NCI-H524 treated with DMSO at 0.1 percent for 48 hours (cell line): ENCODE measurements around the gene SHB.

Source experiments
- DNase-seq: peaks from one replicate; lab custom pipeline; 2025; lab: John Stamatoyannopoulos, UW

Gene SHB

GRCh38 chr9:37951671-37952449 lies 117.2 kb downstream of the SHB start:
- no peak for DNase-seq

GRCh38 chr9:37950561-37950960 lies 118.5 kb downstream of the SHB start:
- DNase-seq = no peak

- no peak for DNase-seq
These were observed 119.5 kb downstream of the SHB start for GRCh38 chr9:37949576-37949975.

DNA sequence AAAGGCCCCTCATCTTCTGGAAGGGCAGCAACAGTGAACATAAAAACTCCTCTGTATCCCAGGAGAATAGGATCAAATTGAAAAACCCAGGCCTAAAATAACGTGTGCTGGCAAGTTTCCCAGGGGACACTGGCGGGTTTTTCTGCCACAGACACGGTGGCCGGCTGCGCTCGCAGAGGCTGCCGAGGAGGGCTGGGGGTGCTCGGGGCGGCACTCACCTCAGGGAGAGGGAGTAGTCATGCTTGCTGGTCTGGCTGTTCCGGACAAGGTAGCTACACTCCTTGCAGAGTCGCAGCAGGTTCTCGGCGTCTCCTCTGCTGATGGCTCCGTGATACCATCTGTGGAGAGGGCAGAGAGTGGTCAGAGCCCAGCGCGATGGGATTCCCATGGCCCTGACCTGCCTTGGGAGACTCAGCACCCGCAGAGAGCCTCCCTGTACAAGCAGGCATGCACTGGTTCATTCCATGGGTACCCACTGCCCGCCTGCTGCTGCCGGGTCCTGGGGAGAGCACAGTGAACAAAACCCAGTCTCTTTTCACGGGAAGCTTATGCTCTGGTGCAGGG lies 120.5 kb downstream of the SHB start:
- DNase-seq = no peak

DNA sequence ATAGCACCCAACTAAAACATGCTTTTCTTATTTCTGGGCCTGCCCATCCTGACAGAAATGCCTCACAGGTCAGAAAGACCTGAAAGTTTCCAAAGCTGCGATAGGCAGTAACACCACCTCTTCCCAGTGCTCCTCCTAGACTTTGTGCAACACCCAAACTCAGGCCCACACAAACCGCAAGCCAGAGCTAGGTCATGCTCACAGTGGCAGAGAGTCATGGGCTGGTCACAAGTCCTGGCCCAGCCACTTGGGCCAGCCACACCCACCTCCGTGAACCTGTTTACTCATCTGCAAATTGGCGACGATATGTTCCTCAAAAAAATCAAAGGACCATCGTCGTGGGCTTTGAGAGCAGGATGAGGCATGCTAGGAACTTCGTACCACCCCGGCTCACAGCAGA lies 121.0 kb downstream of the SHB start:
- DNase-seq = no peak

DNA sequence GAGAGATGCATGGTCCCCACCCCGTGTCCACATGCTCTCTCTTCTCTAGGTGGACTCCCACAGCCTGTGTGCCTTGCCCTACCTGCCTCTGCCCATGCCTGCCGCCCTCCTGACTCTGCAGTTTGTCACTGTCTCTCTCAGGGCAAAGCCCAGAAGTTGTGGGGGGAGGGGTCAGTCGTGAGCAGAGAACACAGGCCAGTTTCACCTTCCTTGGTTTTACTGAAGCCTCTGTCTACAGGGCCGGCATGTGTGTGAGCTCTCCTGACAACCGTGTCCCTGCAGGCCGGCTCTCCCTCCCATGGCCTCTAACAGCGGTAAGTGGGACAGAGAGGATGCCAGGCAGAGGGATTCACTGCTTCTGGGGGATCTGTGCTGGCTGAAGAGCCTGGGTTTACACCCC lies 121.6 kb downstream of the SHB start:
- no peak for DNase-seq

DNA sequence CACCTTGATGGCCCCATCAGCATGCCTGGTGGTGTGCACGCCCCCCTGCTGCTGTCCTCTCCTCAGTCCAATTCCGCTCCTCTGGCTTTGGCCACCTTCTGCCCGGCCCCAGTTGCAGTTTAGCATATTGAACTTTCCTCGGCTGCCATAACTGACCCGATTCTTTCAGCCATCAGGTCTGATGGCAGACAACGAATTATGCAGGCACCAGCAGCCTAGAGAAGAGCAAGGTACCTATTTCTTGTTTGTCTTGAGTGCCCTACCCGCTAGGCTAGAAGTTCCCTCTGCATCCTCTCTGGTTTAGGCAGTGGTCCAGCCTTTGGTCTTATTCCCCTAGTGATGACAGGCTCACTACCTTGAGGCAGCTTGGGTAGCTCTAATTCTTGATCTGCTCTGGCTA lies 122.1 kb downstream of the SHB start:
- DNase-seq = no peak

GRCh38 chr9:37946041-37946440 lies 123.0 kb downstream of the SHB start:
- DNase-seq = no peak

GRCh38 chr9:37944671-37945481 lies 124.2 kb downstream of the SHB start:
- no peak for DNase-seq

DNA sequence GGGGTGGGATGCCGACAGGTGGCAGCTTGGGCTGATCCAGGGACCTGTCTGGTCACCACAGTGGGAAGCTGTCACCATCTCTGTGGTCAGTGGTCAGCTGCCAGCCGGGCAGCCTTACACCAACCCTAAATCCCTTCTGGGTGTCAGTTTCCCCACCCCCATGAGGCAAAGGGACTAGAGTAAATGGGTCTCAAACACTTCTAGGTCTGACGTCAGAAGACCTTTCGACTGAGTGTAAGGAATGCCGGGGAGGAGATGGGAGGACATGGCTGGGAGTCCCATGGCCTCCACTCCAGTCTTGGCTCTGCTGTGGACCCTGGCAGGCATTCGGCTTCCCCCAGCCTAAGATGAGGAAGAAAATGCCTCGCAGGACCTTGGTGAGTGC lies 124.8 kb downstream of the SHB start:
- no peak for DNase-seq

DNA sequence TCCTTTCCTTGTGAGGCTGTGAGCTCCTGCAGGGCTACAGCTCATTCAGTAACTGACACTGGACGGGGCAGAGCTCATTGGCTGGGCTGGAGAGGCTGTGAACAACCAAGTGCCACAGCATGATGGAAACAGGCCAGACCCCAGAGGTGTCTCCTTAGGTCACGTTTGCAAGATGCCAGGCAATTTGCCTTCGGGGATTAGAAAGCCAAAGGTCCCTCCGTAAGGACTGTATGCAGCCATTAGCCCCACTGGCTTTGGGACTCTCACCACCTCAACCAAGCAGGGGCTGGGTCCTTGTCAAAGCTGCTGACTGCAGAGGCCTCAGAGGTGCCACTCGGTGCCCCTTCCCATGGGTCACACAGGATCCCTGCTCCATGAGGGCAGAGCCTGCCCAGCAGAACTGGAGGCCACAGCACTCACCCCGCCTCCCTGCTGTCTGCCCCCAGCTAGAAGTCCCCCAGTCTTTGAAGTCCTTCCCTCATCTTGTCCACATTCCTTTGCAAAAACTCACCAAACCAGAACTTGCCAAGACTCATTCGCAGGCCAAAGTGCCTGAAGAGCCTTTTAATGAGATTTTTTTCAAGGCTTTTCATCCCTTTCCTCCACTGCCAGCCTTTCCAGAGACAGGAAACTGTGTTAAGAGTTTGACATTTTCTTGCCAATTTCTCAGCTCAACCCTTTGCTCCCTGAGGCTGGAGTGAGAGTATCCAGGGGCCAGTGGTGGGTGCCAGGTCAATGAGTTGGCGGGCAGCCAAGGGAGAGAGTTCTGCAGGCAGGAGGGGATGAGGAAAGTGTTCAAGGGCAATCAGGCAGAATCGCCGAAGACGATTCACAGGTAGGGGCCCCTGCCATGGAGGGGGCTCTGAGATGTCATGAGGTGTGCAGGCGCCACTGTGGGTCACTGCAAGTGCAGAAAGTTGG lies 125.4 kb downstream of the SHB start:
- no peak for DNase-seq

DNA sequence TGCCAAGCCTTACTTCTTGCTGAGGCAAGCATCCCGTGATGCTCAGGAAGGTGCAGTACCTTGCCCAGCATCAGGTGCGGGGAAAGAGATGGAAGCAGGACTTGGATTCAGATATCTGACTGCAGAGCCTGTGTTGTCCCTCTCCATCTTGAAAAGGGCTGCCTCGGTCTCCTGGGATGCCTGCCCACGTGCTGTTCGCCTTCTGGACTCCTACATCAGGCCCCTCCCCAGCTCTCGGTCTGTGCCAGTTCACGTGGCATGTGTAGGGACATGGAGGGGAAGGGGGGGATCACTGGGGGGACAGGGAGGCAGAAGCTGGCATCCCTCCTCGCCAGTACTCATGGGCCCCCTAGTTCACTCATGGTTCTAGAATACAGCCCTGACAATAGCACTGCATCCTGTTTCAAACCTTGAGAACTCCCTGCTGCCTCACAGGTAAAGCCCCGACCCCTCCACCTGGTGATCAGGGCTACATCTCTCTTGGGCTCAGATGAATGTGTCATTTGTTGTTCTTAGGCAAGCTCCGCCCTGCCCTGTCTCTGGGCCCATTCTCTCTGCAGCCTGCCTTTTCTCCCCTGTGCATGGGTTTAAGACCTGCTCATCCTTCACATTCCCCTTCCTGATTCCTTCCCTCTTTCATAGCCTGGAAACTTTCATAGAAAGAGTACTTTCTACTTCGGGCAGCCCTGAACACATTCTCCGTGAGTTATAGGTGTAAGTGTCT lies 126.2 kb downstream of the SHB start:
- DNase-seq = no peak

GRCh38 chr9:37941253-37941652 lies 127.8 kb downstream of the SHB start:
- no peak for DNase-seq

DNA sequence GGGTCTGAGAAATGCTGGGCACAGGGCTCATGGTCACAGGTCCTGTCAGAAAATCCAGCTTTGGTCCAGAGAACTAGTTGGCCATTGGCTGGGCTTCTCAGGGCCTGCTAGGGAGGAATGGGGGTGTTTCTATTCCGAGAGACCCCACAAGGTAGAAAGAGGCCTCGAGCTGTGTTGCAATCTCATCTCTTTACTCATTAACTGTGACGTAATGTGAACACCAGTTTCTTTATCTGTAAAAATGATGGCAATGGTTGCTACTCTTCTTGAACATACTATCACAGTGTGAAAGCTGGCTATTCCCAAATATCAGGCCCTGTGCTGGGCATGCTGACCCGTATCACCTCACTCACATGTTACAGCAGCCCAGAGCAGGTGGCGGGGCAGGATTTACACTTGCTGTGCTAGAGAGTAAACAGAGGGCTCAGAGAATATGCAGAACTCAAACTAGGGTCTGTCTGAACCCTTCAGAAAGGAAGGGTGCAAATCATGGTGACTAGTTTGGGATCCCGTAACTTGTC lies 129.4 kb downstream of the SHB start:
- DNase-seq = no peak

GRCh38 chr9:37938121-37938891 lies 130.7 kb downstream of the SHB start:
- DNase-seq = no peak

- DNase-seq = no peak
These were observed 131.7 kb downstream of the SHB start for GRCh38 chr9:37937366-37937765.

DNA sequence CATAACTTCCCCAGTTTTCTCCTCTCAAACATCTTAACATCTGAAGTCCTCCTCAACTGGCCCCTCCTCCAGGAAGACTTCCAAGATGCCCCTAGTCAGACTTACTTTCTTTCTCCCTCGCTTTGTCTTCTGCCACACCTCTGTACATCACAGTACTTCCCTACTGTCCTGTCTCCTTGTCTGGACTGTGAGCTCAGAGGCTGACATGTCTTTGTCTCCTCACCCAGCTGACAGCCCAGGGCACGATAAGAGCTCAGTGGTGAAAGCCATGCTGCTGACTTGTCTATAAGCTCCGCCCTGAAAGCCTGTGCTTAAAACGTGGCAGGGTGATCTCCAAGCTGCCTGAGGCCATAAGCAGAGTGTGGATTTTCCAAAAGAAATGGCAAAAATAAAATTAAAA lies 132.1 kb downstream of the SHB start:
- no peak for DNase-seq

- DNase-seq = no peak
These were observed 132.7 kb downstream of the SHB start for GRCh38 chr9:37936376-37936775.

DNA sequence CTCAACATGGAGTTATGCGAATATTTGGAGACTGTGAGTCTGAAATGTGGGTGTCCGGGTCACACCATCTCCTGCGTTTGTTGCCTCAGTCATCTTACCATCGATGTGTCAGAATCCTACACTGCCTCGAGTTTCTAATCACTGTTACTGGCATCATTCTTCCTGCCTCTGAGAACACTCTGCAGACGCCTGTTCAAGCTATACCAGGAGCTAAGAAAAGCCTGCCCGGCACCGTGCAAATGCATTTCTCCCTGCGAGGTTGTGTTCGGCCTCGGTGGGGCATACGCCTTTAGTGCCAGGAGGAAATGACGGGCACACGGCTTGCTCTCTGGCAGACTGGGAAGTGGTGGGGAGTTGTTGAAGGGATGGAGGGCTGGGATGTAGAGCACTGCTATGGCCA lies 133.9 kb downstream of the SHB start:
- DNase-seq = no peak

GRCh38 chr9:37931592-37931991 lies 137.4 kb downstream of the SHB start:
- no peak for DNase-seq
